HG03060 (cell line): ENCODE measurements around the gene GFRAL.

ENCODE experiments used
- ATAC-seq: cut with Tn5 transposase; IDR thresholded peaks from one replicate; pipeline ENCODE4 v1.9.1; 2021; ENCODE audit warnings: low read depth, moderate number of reproducible peaks; ENCODE audit not compliant: unreplicated experiment

The GFRAL gene

GRCh38 chr6:55423933-55424332 is 96.7 kb downstream of the GFRAL start:
- no peak for ATAC-seq

- no peak for ATAC-seq
Observed at GRCh38 chr6:55433446-55434130, 106.3 kb downstream of the GFRAL start.

GRCh38 chr6:55437141-55437540 is 109.9 kb downstream of the GFRAL start:
- no peak for ATAC-seq

- ATAC-seq, result no peak
Observed at GRCh38 chr6:55438203-55438602, 110.9 kb downstream of the GFRAL start.

- ATAC-seq, result no peak
Observed at GRCh38 chr6:55443238-55444134, 116.2 kb downstream of the GFRAL start.

GRCh38 chr6:55445648-55446204 is 118.5 kb downstream of the GFRAL start:
- ATAC-seq, result no peak

- ATAC-seq, result no peak
Observed at GRCh38 chr6:55447891-55448290, 120.6 kb downstream of the GFRAL start.

GRCh38 chr6:55448451-55448850 is 121.2 kb downstream of the GFRAL start:
- ATAC-seq, result no peak

GRCh38 chr6:55449225-55449624 is 122.0 kb downstream of the GFRAL start:
- ATAC-seq, result no peak

GRCh38 chr6:55450005-55450404 is 122.7 kb downstream of the GFRAL start:
- ATAC-seq, result no peak
